HepG2 (cell line): ENCODE results near the gene PLSCR5. TPM values are rescaled to one million over a fixed set of nuclear protein-coding genes. Genes with fewer than 3 reads are reported as not detected.

Experiments used
- ATAC-seq: fragments of 200-7000 bp; cut with Tn5 transposase; 3 replicates; pipeline ENCODE4 v1.9.1; 2020; ENCODE audit warnings: mild to moderate bottlenecking, moderate library complexity
- BruUV-seq: library from RNA; stranded (reverse); fragments of 400-500 nt; replicated peaks from 2 replicates; lab custom pipeline; 2021; lab: Mats Ljungman, UMichigan
- CTCF ChIA-PET: fragments of 300-600 bp; formaldehyde crosslinking; extraction: SDS; loops from one replicate; lab custom pipeline; 2021; ENCODE audit warnings: low total read pairs, inconsistent platforms, low intra/inter-chr PET ratio; lab: Yijun Ruan, JAX
- POLR2A ChIA-PET: fragments of 350-600 bp; sonication (Branson Sonifier 250); formaldehyde crosslinking; loops from one replicate; lab custom pipeline; 2020; ENCODE audit warnings: antibody characterized with exemption, inconsistent platforms; lab: Yijun Ruan, JAX
- DNase-seq: peaks from one replicate; pipeline ENCODE4 v3.0.0-alpha.2; 2015; ENCODE audit warnings: low spot score
- FAIRE-seq: peaks from 3 replicates; lab custom pipeline; 2011; peaks lifted over from hg19 to GRCh38; lab: Jason Lieb, UNC
- H2AFZ ChIP-seq: one replicate; pipeline ENCODE4 v1.6.1; 2011; ENCODE audit warnings: low read length, inconsistent platforms
- H3K27ac ChIP-seq: fragments of 300-600 bp; 3 replicates; pipeline ENCODE4 v1.8.0; 2011; ENCODE audit warnings: mixed run types, mild to moderate bottlenecking, mixed read lengths, low read length, inconsistent platforms; ENCODE audit not compliant: insufficient read depth; ENCODE audit errors: extremely low read length
- H3K27me3 ChIP-seq, 2 experiments: fragments of 200-600 bp in 1 of 2; 2 replicates in 1 of 2; 3 replicates in 1 of 2; pipeline versions ENCODE4 v1.6.0 to v1.8.0; 2011; ENCODE audit warnings: low read length in 2 of 2, mild to moderate bottlenecking in 2 of 2, moderate library complexity in 2 of 2, inconsistent platforms in 1 of 2; ENCODE audit not compliant: insufficient read depth in 2 of 2, control insufficient read depth in 1 of 2
- H3K36me3 ChIP-seq, 2 experiments: fragments of 200-600 bp in 1 of 2; replicated peaks in 1 of 2; 2 replicates in 1 of 2; 3 replicates in 1 of 2; pipeline versions ENCODE4 v1.5.1 to v1.8.0; 2011; ENCODE audit warnings: low read length in 2 of 2, inconsistent platforms in 1 of 2; ENCODE audit not compliant: insufficient read depth in 2 of 2, control insufficient read depth in 1 of 2
- H3K4me1 ChIP-seq: 2 replicates; pipeline ENCODE4 v1.5.1; 2012; ENCODE audit warnings: low read length, inconsistent platforms; ENCODE audit not compliant: insufficient read depth
- H3K4me2 ChIP-seq: 2 replicates; pipeline ENCODE4 v1.6.0; 2011; ENCODE audit warnings: low read depth, low read length, inconsistent platforms
- H3K4me3 ChIP-seq, 3 experiments: fragments of 200-600 bp in 1 of 3; sonication (generic), shearing (Covaris generic) in 1 of 3; replicated peaks in 1 of 3; 2 replicates each; pipeline ENCODE4 v1.5.1; 2011 to 2016; ENCODE audit warnings: low read length in 3 of 3, inconsistent platforms in 2 of 3, low read depth in 2 of 3, mild to moderate bottlenecking in 2 of 3, control low read depth in 1 of 3, mixed read lengths in 1 of 3; ENCODE audit not compliant: insufficient read depth in 1 of 3
- H3K79me2 ChIP-seq: one replicate; pipeline ENCODE4 v1.6.1; 2011; ENCODE audit warnings: low read length, inconsistent platforms; ENCODE audit not compliant: insufficient read depth
- H3K9ac ChIP-seq: 2 replicates; pipeline ENCODE4 v1.6.0; 2011; ENCODE audit warnings: mild to moderate bottlenecking, low read depth, low read length, inconsistent platforms; ENCODE audit not compliant: insufficient read depth
- H3K9me3 ChIP-seq: 2 replicates; pipeline ENCODE4 v1.5.1; 2012; ENCODE audit warnings: mild to moderate bottlenecking, low read length
- H4K20me1 ChIP-seq: 2 replicates; pipeline ENCODE4 v1.6.0; 2011; ENCODE audit warnings: inconsistent platforms, mild to moderate bottlenecking, low read length, moderate library complexity; ENCODE audit not compliant: insufficient read depth
- FOSL2 ChIP-seq: sonication (generic); formaldehyde crosslinking; IDR thresholded peaks from 2 replicates; pipeline ENCODE4 v1.4.0; 2020; ENCODE audit warnings: missing genetic modification reagents
- GABPB1 ChIP-seq: IDR thresholded peaks from 2 replicates; pipeline ENCODE4 v1.6.1; 2016; ENCODE audit warnings: mild to moderate bottlenecking, missing genetic modification reagents, moderate library complexity, missing compliant biosample characterization
- HCFC1 ChIP-seq: fragments of 150-350 bp; IDR thresholded peaks from 2 replicates; pipeline ENCODE4 v1.6.1; 2014; ENCODE audit warnings: low read depth, low read length
- HES4 ChIP-seq: sonication (generic); formaldehyde crosslinking; IDR thresholded peaks from 2 replicates; pipeline ENCODE4 v1.9.0; 2021; ENCODE audit warnings: mild to moderate bottlenecking, missing genetic modification reagents, borderline replicate concordance
- NFIC ChIP-seq: IDR thresholded peaks from 2 replicates; pipeline ENCODE4 v1.6.1; 2012; ENCODE audit warnings: mild to moderate bottlenecking, low read length, inconsistent platforms
- PCBP1 ChIP-seq: fragments of 200-400 bp; formaldehyde crosslinking; IDR thresholded peaks from 2 replicates; pipeline ENCODE4 v1.6.1; 2017; ENCODE audit warnings: mild to moderate bottlenecking, low read depth, low read length, borderline replicate concordance
- SKIL ChIP-seq: sonication (generic); formaldehyde crosslinking; IDR thresholded peaks from 2 replicates; pipeline ENCODE4 v1.8.0; 2022; ENCODE audit warnings: missing genetic modification reagents, mild to moderate bottlenecking, moderate library complexity, borderline replicate concordance
- SNAI1 ChIP-seq: sonication (generic); formaldehyde crosslinking; IDR thresholded peaks from 2 replicates; pipeline ENCODE4 v1.5.0; 2020; ENCODE audit warnings: mild to moderate bottlenecking, missing genetic modification reagents, borderline replicate concordance
- TBL1XR1 ChIP-seq: fragments of 150-350 bp; IDR thresholded peaks from 2 replicates; pipeline ENCODE4 v1.6.1; 2014; ENCODE audit warnings: borderline replicate concordance, low read length; ENCODE audit not compliant: partially characterized antibody
- TMF1 ChIP-seq: sonication (generic); formaldehyde crosslinking; IDR thresholded peaks from 2 replicates; pipeline ENCODE4 v1.8.1; 2022; ENCODE audit warnings: low read depth, missing genetic modification reagents
- ZBTB21 ChIP-seq: sonication (generic); formaldehyde crosslinking; IDR thresholded peaks from 2 replicates; pipeline ENCODE4 v1.4.0; 2020; ENCODE audit warnings: missing genetic modification reagents
- ZBTB25 ChIP-seq: IDR thresholded peaks from 2 replicates; pipeline ENCODE4 v1.6.1; 2018; ENCODE audit warnings: missing genetic modification reagents
- ZFAT ChIP-seq: sonication (generic); formaldehyde crosslinking; conservative IDR thresholded peaks from 2 replicates; pipeline ENCODE4 v1.8.1; 2023; ENCODE audit warnings: missing genetic modification reagents, inconsistent platforms
- ZNF549 ChIP-seq: sonication (generic); formaldehyde crosslinking; IDR thresholded peaks from 2 replicates; pipeline ENCODE4 v1.5.0; 2020; ENCODE audit warnings: missing genetic modification reagents
- WGBS: methylation state at CpG from one replicate; pipeline ENCODE4 v1.1.6; 2017; ENCODE audit warnings: low lambda C conversion rate; 5-methylcytosine and 5-hydroxymethylcytosine counted together
- in situ Hi-C: cut with HindIII; loops from 2 replicates; pipeline ENCODE4 v1.10.0; 2017; ENCODE audit warnings: low pct_unique_long_range_greater_than_20kb; ENCODE audit not compliant: extremely low pct_ligation_motif_present
- intact Hi-C: fragments of 100-400 bp; cut with micrococcal nuclease; formaldehyde crosslinking; loops from one replicate; pipeline ENCODE4 v1.10.0; 2022; ENCODE audit not compliant: unreplicated experiment
- polyA plus RNA-seq, 8 experiments: library from polyadenylated mRNA; depleted of rRNA in 3 of 8; stranded (reverse) in 7 of 8; unstranded in 1 of 8; fragments of >200 nt; fragmentation: Illumina TruSeq in 4 of 8; extraction: Trizol in 4 of 8; gene quantifications; 2 replicates each; pipeline versions ENCODE4 v1.2.1 to v1.2.3, GENCODE V29; 2011 to 2016; ENCODE audit warnings: low read depth in 4 of 8, missing spikeins in 1 of 8, mixed read lengths in 1 of 8; ENCODE audit not compliant: insufficient read depth in 1 of 8
- total RNA-seq, 5 experiments: library from RNA; depleted of rRNA; stranded (reverse); fragments of >200 nt; fragmentation: Illumina TruSeq; extraction: Trizol; gene quantifications; 2 replicates each; pipeline ENCODE4 v1.2.3, GENCODE V29; 2016; ENCODE audit warnings: low read depth in 1 of 5

Gene PLSCR5
- total and polyA plus RNA-seq, 2 of the 13 experiments (the other 11 are each of a cell fraction or from before 2014, with no cell fraction given), result 0.50 TPM; not detected in 1

DNA sequence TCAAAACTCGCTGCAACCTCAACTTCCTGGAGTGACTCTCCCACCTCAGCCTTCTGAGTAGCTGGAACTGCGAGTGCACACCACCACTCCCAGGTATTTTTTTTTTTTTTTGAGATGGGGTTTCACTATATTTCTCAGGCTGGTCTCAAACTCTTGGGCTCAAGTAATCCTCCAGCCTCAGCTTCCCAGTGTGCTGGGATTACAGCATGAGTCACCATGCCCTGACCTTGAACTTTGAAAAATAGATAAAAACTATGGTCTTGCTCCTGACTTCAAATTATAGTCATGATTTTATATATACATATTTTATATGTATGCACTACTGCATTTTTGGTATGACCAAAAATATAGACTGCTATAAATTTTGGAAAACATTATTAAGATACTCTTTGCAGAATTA, 6.9 kb upstream of the PLSCR5 start (continued):
- TF ChIP-seq SKIL (CRISPR knock-in tag) (no peak), GABPB1 (no peak), NFIC (no peak), FOSL2 (CRISPR knock-in tag) (peak; percentile 65), ZNF549 (CRISPR knock-in tag) (no peak)

- ATAC-seq, result no peak
- in situ Hi-C loops, result no loop called here
- no peak overlapping the region for H3K4me2 ChIP-seq
- TF ChIP-seq ZBTB25 (CRISPR knock-in tag) (no peak), HES4 (CRISPR knock-in tag) (no peak), ZBTB21 (CRISPR knock-in tag) (no peak), ZFAT (CRISPR knock-in tag) (no peak), HCFC1 (no peak), TBL1XR1 (no peak), TMF1 (no peak), PCBP1 (no peak), SNAI1 (CRISPR knock-in tag) (no peak)
- TF ChIP-seq, all 625 proteins: peak for 0
- Histone ChIP-seq H3K4me1 (no peaks in the 10 kb centered on the region), H3K36me3 (no peaks in the 10 kb centered on the region), H3K4me3 (no peak overlapping the region), H3K9me3 (no peaks in the 10 kb centered on the region), H3K79me2 (no peaks in the 10 kb centered on the region), H3K27ac (no peak overlapping the region), H3K27me3 (no peaks in the 10 kb centered on the region), H2AFZ (no peak overlapping the region), H3K9ac (no peak overlapping the region), H4K20me1 (no peaks in the 10 kb centered on the region)
- WGBS, result 26% methylated on average over 3 of the region's 3 CpGs
- BruUV-seq, result no TSS peak
- intact Hi-C loops, result no loop called here
- POLR2A ChIA-PET, result no interaction called here
- DNase-seq (no peak), FAIRE-seq (no peak)
- CTCF ChIA-PET, result no interaction called here
These were observed 6.0 kb upstream of the PLSCR5 start for GRCh38 chr3:146611096-146611495.
